Epithelial cell of proximal tubule (primary cell): ENCODE data around the gene SYPL2. TPM values are rescaled to one million over a fixed set of nuclear protein-coding genes. Genes with fewer than 3 reads are reported as not detected.

Source experiments
- DNase-seq: peaks from one replicate; pipeline ENCODE4 v3.0.0-alpha.2; 2011; ENCODE audit warnings: low read depth
- H3K4me3 ChIP-seq: 2 replicates; pipeline ENCODE4 v1.5.1; 2011; ENCODE audit warnings: low read depth, mild to moderate bottlenecking, low read length
- total RNA-seq: library from RNA; depleted of rRNA; stranded (reverse); fragments of >200 nt; gene quantifications from 2 replicates; pipeline ENCODE4 v1.2.3, GENCODE V29; 2015
- TF ChIP-seq, protein P1 (sequence below): conservative IDR thresholded peaks from 2 replicates; pipeline ENCODE4 v1.5.1; 2012; ENCODE audit warnings: low read depth, mild to moderate bottlenecking, low read length

SYPL2 gene
- total RNA-seq, result 0.12 TPM in 1 of 2 replicates, not detected in the other

DNA sequence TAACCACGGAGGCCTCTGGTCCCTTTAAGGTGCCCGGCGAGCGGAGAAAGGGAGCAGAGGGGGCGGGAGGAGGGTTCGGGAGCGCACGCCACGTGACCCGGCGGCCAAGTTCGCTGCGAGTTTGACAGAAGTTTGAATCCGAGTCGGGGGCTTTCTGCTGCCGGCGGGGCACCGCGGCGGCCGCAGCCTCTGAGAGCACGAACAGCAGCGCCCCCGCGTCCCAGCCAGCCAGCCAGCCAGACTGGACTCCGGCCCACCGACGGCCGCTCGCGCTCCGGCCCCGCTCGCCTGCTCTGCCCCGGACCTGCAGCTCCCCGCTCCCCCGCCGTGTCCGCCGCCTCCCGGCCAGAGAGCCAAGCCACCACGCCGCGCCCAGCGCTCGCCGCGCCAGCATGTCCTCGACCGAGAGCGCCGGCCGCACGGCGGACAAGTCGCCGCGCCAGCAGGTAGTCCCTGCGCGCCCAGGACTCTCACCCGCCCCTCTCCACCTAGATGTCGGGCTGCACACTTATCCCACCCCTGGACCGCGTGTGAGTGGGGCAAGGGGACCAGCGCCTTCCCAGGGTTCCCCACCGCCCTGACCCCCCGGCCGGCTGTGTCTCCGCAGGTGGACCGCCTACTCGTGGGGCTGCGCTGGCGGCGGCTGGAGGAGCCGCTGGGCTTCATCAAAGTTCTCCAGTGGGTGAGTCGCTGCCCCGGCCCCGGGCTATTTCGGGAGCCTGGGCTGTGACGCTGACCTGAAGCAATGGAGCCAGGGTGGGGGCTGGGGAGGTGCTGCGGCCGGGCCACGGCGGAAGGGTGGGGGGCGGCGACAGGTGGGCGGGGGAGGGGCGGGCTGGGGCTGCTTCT, at the start of gene SYPL2:
SYPL2 (plus strand) TSS at position 95 of the 849 bp plus-strand sequence; CDS start at position 393, 298 bp downstream.
- TF ChIP-seq, protein P1, sequence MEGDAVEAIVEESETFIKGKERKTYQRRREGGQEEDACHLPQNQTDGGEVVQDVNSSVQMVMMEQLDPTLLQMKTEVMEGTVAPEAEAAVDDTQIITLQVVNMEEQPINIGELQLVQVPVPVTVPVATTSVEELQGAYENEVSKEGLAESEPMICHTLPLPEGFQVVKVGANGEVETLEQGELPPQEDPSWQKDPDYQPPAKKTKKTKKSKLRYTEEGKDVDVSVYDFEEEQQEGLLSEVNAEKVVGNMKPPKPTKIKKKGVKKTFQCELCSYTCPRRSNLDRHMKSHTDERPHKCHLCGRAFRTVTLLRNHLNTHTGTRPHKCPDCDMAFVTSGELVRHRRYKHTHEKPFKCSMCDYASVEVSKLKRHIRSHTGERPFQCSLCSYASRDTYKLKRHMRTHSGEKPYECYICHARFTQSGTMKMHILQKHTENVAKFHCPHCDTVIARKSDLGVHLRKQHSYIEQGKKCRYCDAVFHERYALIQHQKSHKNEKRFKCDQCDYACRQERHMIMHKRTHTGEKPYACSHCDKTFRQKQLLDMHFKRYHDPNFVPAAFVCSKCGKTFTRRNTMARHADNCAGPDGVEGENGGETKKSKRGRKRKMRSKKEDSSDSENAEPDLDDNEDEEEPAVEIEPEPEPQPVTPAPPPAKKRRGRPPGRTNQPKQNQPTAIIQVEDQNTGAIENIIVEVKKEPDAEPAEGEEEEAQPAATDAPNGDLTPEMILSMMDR, result no peak
- DNase-seq, result no peak
- H3K4me3 ChIP-seq, result peak within 1 kb of the TSS; percentile 66

DNA sequence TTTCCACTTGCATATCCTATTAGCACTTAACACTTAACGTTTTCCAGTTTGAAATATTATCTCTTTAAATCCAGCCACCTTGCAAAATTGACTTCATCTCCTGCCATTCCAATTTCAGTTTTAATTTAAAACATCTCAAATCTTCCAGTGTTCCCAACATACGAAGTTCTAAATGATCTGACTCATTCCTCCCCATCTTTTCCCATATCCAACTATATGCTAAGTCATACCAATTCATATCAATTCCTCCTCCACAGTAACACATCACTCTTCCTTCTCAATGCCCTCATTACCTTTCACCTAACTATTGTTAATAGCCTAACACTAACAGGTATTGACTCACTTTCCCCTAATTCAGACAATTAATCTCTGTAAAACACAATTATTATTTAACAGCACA, 42.8 kb upstream of the SYPL2 start:
- no peak overlapping the region for H3K4me3 ChIP-seq
- DNase-seq, result no peak
- TF ChIP-seq, protein P1, result no peak

DNA sequence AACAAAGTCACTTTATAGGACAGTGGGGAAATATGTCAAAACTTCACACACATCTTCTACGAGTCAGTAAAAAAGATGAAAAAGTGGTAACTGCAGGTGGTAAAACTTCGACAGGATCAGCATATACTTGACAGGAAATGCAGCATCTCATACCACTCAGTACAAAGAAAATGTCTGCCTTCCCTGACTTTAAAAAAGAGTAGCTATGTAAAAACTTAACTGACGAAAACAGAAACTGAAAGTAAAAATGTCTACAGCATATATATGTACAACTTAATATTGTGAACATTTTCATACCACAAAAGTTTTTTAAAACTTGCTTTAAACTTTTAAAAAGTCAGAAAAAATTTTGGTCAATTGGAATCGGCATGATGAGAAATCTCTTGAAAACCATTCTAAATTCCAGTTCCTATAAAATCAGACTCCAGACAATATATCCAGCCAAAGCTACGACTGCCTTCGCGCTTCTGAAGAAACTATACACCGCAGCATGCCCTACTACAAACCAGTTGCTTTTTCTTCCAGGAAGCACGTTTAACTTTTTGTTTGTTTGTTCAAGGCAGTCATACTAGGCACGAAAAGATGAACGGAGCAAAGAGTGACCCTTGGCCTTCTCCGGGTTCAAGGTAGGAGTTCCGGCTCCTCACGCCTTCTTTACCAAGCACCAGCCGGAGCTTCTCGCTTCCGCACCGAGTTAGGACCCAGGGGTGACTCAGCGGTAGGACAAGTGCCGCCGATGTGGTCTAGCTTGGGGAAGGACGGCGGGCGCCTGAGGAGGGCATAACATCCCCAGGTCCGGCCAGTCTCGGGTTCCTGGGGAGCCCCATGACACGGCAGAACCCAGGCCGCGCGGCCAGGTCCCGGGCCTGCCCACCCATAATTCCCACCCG, 40.7 kb upstream of the SYPL2 start:
- TF ChIP-seq, protein P1, result no peak
- DNase-seq, result no peak
- peak overlapping the region; percentile 90 for H3K4me3 ChIP-seq

DNA sequence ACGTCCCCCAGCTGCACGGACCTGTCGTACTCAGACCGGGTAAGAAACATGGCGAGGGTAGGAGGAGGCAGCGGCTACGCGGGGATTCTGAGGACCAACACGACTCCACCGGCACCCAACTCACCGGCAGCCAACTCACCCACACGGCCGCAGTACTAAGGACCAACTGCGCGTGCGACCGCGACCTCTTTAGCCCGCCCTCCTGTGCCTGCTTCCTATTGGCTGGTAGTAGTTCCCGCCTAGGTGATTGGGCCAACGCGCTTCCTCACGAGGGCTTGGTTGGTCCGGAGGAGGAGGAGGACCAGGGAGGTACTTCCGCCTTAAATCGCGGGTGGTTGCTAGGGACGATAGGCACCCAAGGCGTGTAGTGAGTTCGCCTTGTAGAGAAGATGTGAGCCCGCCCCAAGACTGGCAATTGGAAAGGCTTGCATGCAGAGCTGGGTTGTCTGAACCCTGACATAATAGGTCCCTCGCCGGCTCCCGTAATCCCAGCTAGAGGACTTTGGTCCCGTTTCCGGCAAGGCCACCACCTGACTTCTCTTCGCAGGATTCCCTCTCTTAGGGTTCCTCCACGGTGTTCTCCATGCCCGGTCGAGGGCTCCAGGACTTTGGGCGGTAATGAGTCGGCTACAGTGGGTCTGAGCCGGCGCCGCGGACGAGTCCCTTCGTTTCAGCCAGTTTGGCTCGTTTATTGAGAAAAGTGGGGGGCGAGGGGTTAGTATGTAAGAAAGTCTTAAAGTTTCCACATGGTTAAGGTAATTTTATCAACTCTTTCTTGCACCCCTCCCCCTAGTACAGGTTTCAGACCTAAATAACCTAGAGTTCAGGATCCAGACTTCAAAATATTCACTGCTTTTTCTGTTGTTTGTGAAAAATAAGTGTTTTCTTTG, 39.8 kb upstream of the SYPL2 start, which contains the start of gene PSMA5:
PSMA5 (minus strand) TSS at position 168 of the 890 bp plus-strand sequence; CDS start at position 50, 118 bp downstream.
- TF ChIP-seq, protein P1, result no peak
- DNase-seq, result peak; percentile 98
- peak within 1 kb of the TSS; percentile 90 for H3K4me3 ChIP-seq

DNA sequence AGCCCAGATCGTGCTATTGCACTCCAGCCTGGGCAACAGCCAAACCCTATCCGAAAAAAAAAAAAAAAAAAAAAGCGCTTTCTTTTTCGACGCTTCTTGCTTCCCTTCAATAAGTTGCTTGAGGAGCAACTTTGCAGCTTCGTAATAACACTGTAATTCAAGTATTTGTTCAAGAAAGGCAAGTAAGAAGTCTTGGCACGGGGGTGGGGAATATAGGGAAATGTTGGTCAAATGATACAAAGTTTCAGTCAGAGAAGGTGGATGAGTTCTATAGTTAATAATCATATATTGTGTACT, 39.2 kb upstream of the SYPL2 start:
- TF ChIP-seq, protein P1, result no peak
- DNase-seq, result no peak

DNA sequence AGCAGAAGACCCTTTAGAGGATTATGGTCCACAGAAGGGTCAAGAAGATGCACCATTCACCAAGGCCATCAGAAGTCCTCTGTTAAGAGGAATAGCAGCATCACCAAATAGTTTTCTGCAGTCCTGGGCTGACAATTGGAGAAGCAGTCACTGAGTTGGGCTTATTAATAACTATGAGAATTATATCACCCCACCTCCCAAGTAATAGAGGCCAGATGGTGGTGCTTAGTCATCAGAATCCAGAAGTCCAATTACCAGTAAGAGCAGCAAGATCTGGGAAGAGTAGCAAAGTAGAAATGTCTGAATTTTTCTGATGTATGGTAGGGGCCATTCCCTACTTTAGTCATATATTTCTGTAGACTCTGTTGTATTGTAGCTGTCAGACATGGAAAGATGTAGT, 34.0 kb upstream of the SYPL2 start:
- no peak overlapping the region for H3K4me3 ChIP-seq
- TF ChIP-seq, protein P1, result no peak
- DNase-seq, result no peak

More for the DNA sequence above, 39.2 kb upstream of the SYPL2 start:
- peak overlapping the region; percentile 90 for H3K4me3 ChIP-seq
